A549 (cell line): Measurements from ENCODE around the gene CD209.

ENCODE experiments used
- CEBPB ChIP-seq, 2 experiments: fragments of >200 bp in 1 of 2; sonication (Bioruptor Twin) in 1 of 2; formaldehyde crosslinking in 1 of 2; IDR thresholded peaks; 2 replicates each; pipeline ENCODE4 v1.6.1; 2012 to 2016
- CHD2 ChIP-seq: fragments of 150-350 bp; IDR thresholded peaks from 2 replicates; pipeline ENCODE4 v1.6.1; 2014; ENCODE audit warnings: low read length; ENCODE audit not compliant: partially characterized antibody
- EP300 ChIP-seq, 2 experiments: fragments of >200 bp; sonication (Bioruptor Twin); formaldehyde crosslinking; IDR thresholded peaks; 2 replicates in 1 of 2; 3 replicates in 1 of 2; pipeline ENCODE4 v1.6.1; 2016 to 2017
- KDM1A ChIP-seq: fragments of 200-600 bp; sonication (generic); IDR thresholded peaks from 2 replicates; pipeline ENCODE4 v1.6.1; 2016; ENCODE audit warnings: low read depth, mild to moderate bottlenecking
- MAZ ChIP-seq: fragments of 150-350 bp; IDR thresholded peaks from 2 replicates; pipeline ENCODE4 v1.6.1; 2014; ENCODE audit warnings: antibody characterized with exemption, low read depth, low read length, borderline replicate concordance
- TF ChIP-seq, protein P1 (sequence below): IDR thresholded peaks from 2 replicates; pipeline ENCODE4 v1.6.1; 2012; ENCODE audit warnings: low read depth, borderline replicate concordance
- TF ChIP-seq, protein P2 (sequence below): fragments of >200 bp; sonication (Bioruptor Twin); formaldehyde crosslinking; IDR thresholded peaks from 3 replicates; pipeline ENCODE4 v1.5.1; 2016

DNA sequence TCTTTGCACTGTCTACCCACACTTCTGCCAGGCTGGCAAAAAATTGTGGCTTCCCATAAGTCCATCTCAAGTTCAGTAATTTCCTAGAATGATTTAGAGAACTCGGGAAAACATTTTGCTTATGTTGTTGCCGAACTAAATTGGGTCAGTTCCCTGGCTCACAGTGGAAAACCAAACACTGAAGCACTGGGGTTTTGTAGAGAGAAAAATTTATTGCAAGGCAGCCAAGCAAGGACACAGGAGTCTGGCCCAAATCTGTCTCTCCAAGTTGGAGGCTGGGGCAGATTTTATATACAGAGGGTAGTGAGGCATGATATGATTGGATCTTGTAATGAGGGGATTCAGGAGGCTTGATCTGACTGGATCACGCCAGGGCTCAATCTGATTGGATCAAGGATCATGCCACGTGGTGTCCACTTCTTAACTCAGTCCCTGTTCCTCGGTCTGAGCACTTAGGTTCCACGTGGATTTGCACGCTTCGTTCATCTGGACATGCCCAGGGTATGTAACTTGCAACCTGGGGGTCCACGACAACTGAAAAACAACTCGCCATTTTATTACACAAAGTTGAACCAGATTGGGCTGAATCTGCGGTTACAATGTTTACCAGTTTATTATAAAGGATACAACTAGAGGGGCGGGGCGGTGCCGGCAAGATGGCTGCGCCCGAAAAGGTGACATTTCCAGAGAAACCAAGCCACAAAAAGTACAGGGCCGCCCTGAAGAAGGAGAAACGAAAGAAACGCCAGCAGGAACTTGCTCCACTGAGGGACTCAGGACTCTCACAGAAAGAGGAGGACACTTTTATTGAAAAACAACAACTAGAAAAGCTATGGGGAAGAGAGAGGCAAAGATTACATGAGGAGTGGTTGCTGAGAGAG, 7.3 kb downstream of the CD209 start:
- TF ChIP-seq, protein P1, sequence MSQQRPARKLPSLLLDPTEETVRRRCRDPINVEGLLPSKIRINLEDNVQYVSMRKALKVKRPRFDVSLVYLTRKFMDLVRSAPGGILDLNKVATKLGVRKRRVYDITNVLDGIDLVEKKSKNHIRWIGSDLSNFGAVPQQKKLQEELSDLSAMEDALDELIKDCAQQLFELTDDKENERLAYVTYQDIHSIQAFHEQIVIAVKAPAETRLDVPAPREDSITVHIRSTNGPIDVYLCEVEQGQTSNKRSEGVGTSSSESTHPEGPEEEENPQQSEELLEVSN: no peak
- TF ChIP-seq CHD2: no peak
- no peak for TF ChIP-seq KDM1A
- TF ChIP-seq EP300 (IDR thresholded peaks at IDR 0.05): no peak
- TF ChIP-seq, protein P2, sequence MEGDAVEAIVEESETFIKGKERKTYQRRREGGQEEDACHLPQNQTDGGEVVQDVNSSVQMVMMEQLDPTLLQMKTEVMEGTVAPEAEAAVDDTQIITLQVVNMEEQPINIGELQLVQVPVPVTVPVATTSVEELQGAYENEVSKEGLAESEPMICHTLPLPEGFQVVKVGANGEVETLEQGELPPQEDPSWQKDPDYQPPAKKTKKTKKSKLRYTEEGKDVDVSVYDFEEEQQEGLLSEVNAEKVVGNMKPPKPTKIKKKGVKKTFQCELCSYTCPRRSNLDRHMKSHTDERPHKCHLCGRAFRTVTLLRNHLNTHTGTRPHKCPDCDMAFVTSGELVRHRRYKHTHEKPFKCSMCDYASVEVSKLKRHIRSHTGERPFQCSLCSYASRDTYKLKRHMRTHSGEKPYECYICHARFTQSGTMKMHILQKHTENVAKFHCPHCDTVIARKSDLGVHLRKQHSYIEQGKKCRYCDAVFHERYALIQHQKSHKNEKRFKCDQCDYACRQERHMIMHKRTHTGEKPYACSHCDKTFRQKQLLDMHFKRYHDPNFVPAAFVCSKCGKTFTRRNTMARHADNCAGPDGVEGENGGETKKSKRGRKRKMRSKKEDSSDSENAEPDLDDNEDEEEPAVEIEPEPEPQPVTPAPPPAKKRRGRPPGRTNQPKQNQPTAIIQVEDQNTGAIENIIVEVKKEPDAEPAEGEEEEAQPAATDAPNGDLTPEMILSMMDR: no peak
- no peak for TF ChIP-seq MAZ
- no peak for TF ChIP-seq CEBPB (IDR thresholded peaks at IDR 0.05)
